ENCODE measurements around the gene KCNJ14. TPM values are rescaled to one million over a fixed set of nuclear protein-coding genes. Genes with fewer than 3 reads are reported as not detected.

Gene KCNJ14
- total and polyA plus RNA-seq, 2 experiments from 2014 or later, result 0.48 to 0.97 TPM

GRCh38 chr19:48473161-48473966 is 18.0 kb downstream of the KCNJ14 start:
- Histone ChIP-seq H3K4me1 (ENCODE audit: insufficient read depth) (no peaks in the 10 kb centered on the region), H3K27ac (no peak overlapping the region), H3K9me3 (ENCODE audit: low read depth) (no peaks in the 10 kb centered on the region), H3K9me2 (ENCODE audit: insufficient read depth) (no peaks in the 10 kb centered on the region), H4K20me1 (ENCODE audit: insufficient read depth) (no peaks in the 10 kb centered on the region; the same call in 1 of the 2 replicates), H3F3A (ENCODE audit: insufficient read depth) (peaks cover 5% of the 10 kb centered on the region; the same call in 1 of the 2 replicates), H3K79me2 (ENCODE audit: insufficient read depth) (peaks cover 37% of the 10 kb centered on the region), H3K4me2 (ENCODE audit: unreplicated experiment) (no peak overlapping the region), H3K4me3 (no peak overlapping the region), H2AFZ (no peak overlapping the region), H3K36me3 (ENCODE audit: low read depth) (peaks cover 48% of the 10 kb centered on the region), H3K27me3 (replicated peaks; ENCODE audit: insufficient read depth) (no peaks in the 10 kb centered on the region), H3K9ac (no peak overlapping the region)
- in situ Hi-C loops (cut with MboI), result no loop called here
- WGBS, 2 experiments (ENCODE audit: low coverage in 1 of 2, low lambda C conversion rate in 2 of 2, missing lambda C conversion rate in 2 of 2), result 80 to 84% methylated on average over 14 of the region's 14 CpGs
- TF ChIP-seq EZH2 (IDR thresholded peaks at IDR 0.05; ENCODE audit: insufficient read depth, poor library complexity, severe bottlenecking), result no peak
- no peak for TF ChIP-seq EZH2phosphoT487 (IDR thresholded peaks at IDR 0.05; ENCODE audit: insufficient read depth, low read depth)
- no peak for DNase-seq

- peaks cover 49% of the 10 kb centered on the region for H3K36me3 ChIP-seq (ENCODE audit: low read depth)
- no peaks in the 10 kb centered on the region; the same call in 1 of the 2 replicates for H4K20me1 ChIP-seq (ENCODE audit: insufficient read depth)
- in situ Hi-C loops (cut with MboI), result no loop called here
These were observed 18.8 kb downstream of the KCNJ14 start for GRCh38 chr19:48474084-48474592.

GRCh38 chr19:48475369-48476068 is 20.1 kb downstream of the KCNJ14 start:
- DNase-seq, result no peak
- Histone ChIP-seq H3K79me2 (ENCODE audit: insufficient read depth) (peaks cover 28% of the 10 kb centered on the region), H4K20me1 (ENCODE audit: insufficient read depth) (no peaks in the 10 kb centered on the region), H3F3A (ENCODE audit: insufficient read depth) (peaks cover 17% of the 10 kb centered on the region), H3K9me3 (ENCODE audit: low read depth) (no peaks in the 10 kb centered on the region), H3K9ac (no peak overlapping the region), H2AFZ (no peak overlapping the region), H3K36me3 (ENCODE audit: low read depth) (peaks cover 52% of the 10 kb centered on the region), H3K4me1 (ENCODE audit: insufficient read depth) (peaks cover 9% of the 10 kb centered on the region), H3K27me3 (replicated peaks; ENCODE audit: insufficient read depth) (no peaks in the 10 kb centered on the region), H3K9me2 (ENCODE audit: insufficient read depth) (no peaks in the 10 kb centered on the region), H3K27ac (no peak overlapping the region), H3K4me3 (no peak overlapping the region), H3K4me2 (ENCODE audit: unreplicated experiment) (no peak overlapping the region)
- WGBS, 2 experiments (ENCODE audit: low coverage in 1 of 2, low lambda C conversion rate in 2 of 2, missing lambda C conversion rate in 2 of 2), result 76 to 80% methylated on average over 17 of the region's 17 CpGs
- in situ Hi-C loops (cut with MboI), result no loop called here
- no peak for TF ChIP-seq EZH2 (IDR thresholded peaks at IDR 0.05; ENCODE audit: insufficient read depth, poor library complexity, severe bottlenecking)
- no peak for TF ChIP-seq EZH2phosphoT487 (IDR thresholded peaks at IDR 0.05; ENCODE audit: insufficient read depth, low read depth)

More at GRCh38 chr19:48474084-48474592, 18.8 kb downstream of the KCNJ14 start:
- Histone ChIP-seq H3K9me3 (ENCODE audit: low read depth) (no peaks in the 10 kb centered on the region), H3K9me2 (ENCODE audit: insufficient read depth) (no peaks in the 10 kb centered on the region), H3K9ac (no peak overlapping the region), H3K4me1 (ENCODE audit: insufficient read depth) (no peaks in the 10 kb centered on the region), H3K4me3 (no peak overlapping the region), H3K27ac (no peak overlapping the region), H3K79me2 (ENCODE audit: insufficient read depth) (peaks cover 37% of the 10 kb centered on the region), H3F3A (ENCODE audit: insufficient read depth) (peaks cover 8% of the 10 kb centered on the region), H2AFZ (no peak overlapping the region), H3K27me3 (replicated peaks; ENCODE audit: insufficient read depth) (no peaks in the 10 kb centered on the region), H3K4me2 (ENCODE audit: unreplicated experiment) (no peak overlapping the region)
- TF ChIP-seq EZH2phosphoT487 (IDR thresholded peaks at IDR 0.05; ENCODE audit: insufficient read depth, low read depth), result no peak
- TF ChIP-seq EZH2 (IDR thresholded peaks at IDR 0.05; ENCODE audit: insufficient read depth, poor library complexity, severe bottlenecking), result no peak
- no peak for DNase-seq
- WGBS, 2 experiments (ENCODE audit: low coverage in 1 of 2, low lambda C conversion rate in 2 of 2, missing lambda C conversion rate in 2 of 2), result 76 to 79% methylated on average over 8 to 16 of the region's 16 CpGs

- H3K27me3 ChIP-seq (replicated peaks; ENCODE audit: insufficient read depth), result no peaks in the 10 kb centered on the region
- H3K9me2 ChIP-seq (ENCODE audit: insufficient read depth), result no peaks in the 10 kb centered on the region
- H3K9me3 ChIP-seq (ENCODE audit: low read depth), result no peaks in the 10 kb centered on the region
- peaks cover 15% of the 10 kb centered on the region for H3K4me1 ChIP-seq (ENCODE audit: insufficient read depth)
- H2AFZ ChIP-seq, result no peak overlapping the region
- no peaks in the 10 kb centered on the region for H4K20me1 ChIP-seq (ENCODE audit: insufficient read depth)
- DNase-seq, result no peak
- H3F3A ChIP-seq (ENCODE audit: insufficient read depth), result peaks cover 20% of the 10 kb centered on the region
- peaks cover 21% of the 10 kb centered on the region for H3K79me2 ChIP-seq (ENCODE audit: insufficient read depth)
- H3K4me3 ChIP-seq, result no peak overlapping the region
- WGBS, 2 experiments (ENCODE audit: low coverage in 1 of 2, low lambda C conversion rate in 2 of 2, missing lambda C conversion rate in 2 of 2), result 74 to 79% methylated on average over 8 to 9 of the region's 9 CpGs
- no peak overlapping the region for H3K4me2 ChIP-seq (ENCODE audit: unreplicated experiment)
- H3K9ac ChIP-seq, result no peak overlapping the region
- TF ChIP-seq EZH2 (IDR thresholded peaks at IDR 0.05; ENCODE audit: insufficient read depth, poor library complexity, severe bottlenecking), result no peak
- TF ChIP-seq EZH2phosphoT487 (IDR thresholded peaks at IDR 0.05; ENCODE audit: insufficient read depth, low read depth), result no peak
- H3K27ac ChIP-seq, result no peak overlapping the region
- H3K36me3 ChIP-seq (ENCODE audit: low read depth), result peaks cover 45% of the 10 kb centered on the region
- in situ Hi-C loops (cut with MboI), result no loop called here
These were observed 20.8 kb downstream of the KCNJ14 start for GRCh38 chr19:48476176-48476575.
